GM18858 (cell line): ENCODE results near the gene PDK2.
A peak's percentile ranks its signal among the peaks of the same experiment; 100 is the strongest.

Source experiments
- ATAC-seq: cut with Tn5 transposase; IDR thresholded peaks from one replicate; pipeline ENCODE4 v1.9.1; 2021; ENCODE audit not compliant: unreplicated experiment

PDK2 gene

GRCh38 chr17:50094753-50095619 lies at the start of gene PDK2:
TSS of gene PDK2 (plus strand) at chr17:50095351. CDS start at chr17:50095436, 85 bp downstream.
- ATAC-seq, result peak; percentile 89

GRCh38 chr17:50046179-50046578 lies 49.0 kb upstream of the PDK2 start:
- ATAC-seq, result no peak

- no peak for ATAC-seq
Observed at GRCh38 chr17:50046667-50047066, 48.5 kb upstream of the PDK2 start.

- ATAC-seq, result no peak
Observed at GRCh38 chr17:50047083-50047482, 48.1 kb upstream of the PDK2 start.

GRCh38 chr17:50047488-50048126 lies 47.5 kb upstream of the PDK2 start:
- ATAC-seq, result no peak

- no peak for ATAC-seq
Observed at GRCh38 chr17:50048146-50048720, 46.9 kb upstream of the PDK2 start.

GRCh38 chr17:50048988-50049387 lies 46.2 kb upstream of the PDK2 start:
- no peak for ATAC-seq

- ATAC-seq, result no peak
Observed at GRCh38 chr17:50049636-50050035, 45.5 kb upstream of the PDK2 start.

- no peak for ATAC-seq
Observed at GRCh38 chr17:50050431-50051032, 44.6 kb upstream of the PDK2 start.

GRCh38 chr17:50051082-50051576 lies 44.0 kb upstream of the PDK2 start:
- no peak for ATAC-seq

GRCh38 chr17:50051606-50052005 lies 43.5 kb upstream of the PDK2 start:
- ATAC-seq, result no peak

- no peak for ATAC-seq
Observed at GRCh38 chr17:50052241-50052796, 42.8 kb upstream of the PDK2 start.

- no peak for ATAC-seq
Observed at GRCh38 chr17:50052822-50053653, 42.1 kb upstream of the PDK2 start.

GRCh38 chr17:50053654-50053960 lies 41.5 kb upstream of the PDK2 start:
- no peak for ATAC-seq

GRCh38 chr17:50055055-50055425 lies 40.1 kb upstream of the PDK2 start:
- ATAC-seq, result no peak

GRCh38 chr17:50055426-50056216 lies 39.5 kb upstream of the PDK2 start, which contains the start of gene ITGA3:
TSS of gene ITGA3 (plus strand) at chr17:50056110. CDS start at chr17:50056440, 330 bp downstream.
- no peak for ATAC-seq

- no peak for ATAC-seq
Observed at GRCh38 chr17:50056217-50056960, 38.8 kb upstream of the PDK2 start.

GRCh38 chr17:50056961-50057330 lies 38.2 kb upstream of the PDK2 start:
- ATAC-seq, result no peak

GRCh38 chr17:50057521-50057991 lies 37.6 kb upstream of the PDK2 start:
- no peak for ATAC-seq
